MM.1S (cell line): ENCODE data around the gene HS6ST3.

Source experiments
- CTCF ChIP-seq: fragments of 300-600 bp; sonication (generic); IDR thresholded peaks from 2 replicates; pipeline ENCODE4 v1.5.1; 2016; ENCODE audit warnings: antibody characterized with exemption, low read length, mixed read lengths
- EZH2 ChIP-seq: fragments of 300-600 bp; sonication (generic); optimal IDR thresholded peaks from 2 replicates; pipeline ENCODE3; 2017; ENCODE audit warnings: low read depth, mild to moderate bottlenecking, antibody characterized with exemption, low read length, mixed read lengths

- TF ChIP-seq CTCF: no peak
- no peak for TF ChIP-seq EZH2
Observed at GRCh38 chr13:96794669-96795068, 704.8 kb downstream of the HS6ST3 start.
